HepG2 (cell line): ENCODE data around the gene CEP44. TPM values are rescaled to one million over a fixed set of nuclear protein-coding genes. Genes with fewer than 3 reads are reported as not detected.
"Not testable (repeated sequence)": the region's sequence is repeated elsewhere in the genome, so short reads cannot be mapped to it uniquely, and the experiment has no call there.

Experiments
- ATAC-seq: fragments of 200-7000 bp; cut with Tn5 transposase; 3 replicates; pipeline ENCODE4 v1.9.1; 2020; ENCODE audit warnings: mild to moderate bottlenecking, moderate library complexity
- BruUV-seq: library from RNA; stranded (reverse); fragments of 400-500 nt; replicated peaks from 2 replicates; lab custom pipeline; 2021; lab: Mats Ljungman, UMichigan
- CTCF ChIA-PET: fragments of 300-600 bp; formaldehyde crosslinking; extraction: SDS; loops from one replicate; lab custom pipeline; 2021; ENCODE audit warnings: low total read pairs, inconsistent platforms, low intra/inter-chr PET ratio; lab: Yijun Ruan, JAX
- POLR2A ChIA-PET: fragments of 350-600 bp; sonication (Branson Sonifier 250); formaldehyde crosslinking; loops from one replicate; lab custom pipeline; 2020; ENCODE audit warnings: antibody characterized with exemption, inconsistent platforms; lab: Yijun Ruan, JAX
- DNase-seq: peaks from one replicate; pipeline ENCODE4 v3.0.0-alpha.2; 2015; ENCODE audit warnings: low spot score
- FAIRE-seq: peaks from 3 replicates; lab custom pipeline; 2011; peaks lifted over from hg19 to GRCh38; lab: Jason Lieb, UNC
- H2AFZ ChIP-seq: one replicate; pipeline ENCODE4 v1.6.1; 2011; ENCODE audit warnings: low read length, inconsistent platforms
- H3K27ac ChIP-seq: fragments of 300-600 bp; 3 replicates; pipeline ENCODE4 v1.8.0; 2011; ENCODE audit warnings: mixed run types, mild to moderate bottlenecking, mixed read lengths, low read length, inconsistent platforms; ENCODE audit not compliant: insufficient read depth; ENCODE audit errors: extremely low read length
- H3K27me3 ChIP-seq, 2 experiments: fragments of 200-600 bp in 1 of 2; 2 replicates in 1 of 2; 3 replicates in 1 of 2; pipeline versions ENCODE4 v1.6.0 to v1.8.0; 2011; ENCODE audit warnings: low read length in 2 of 2, mild to moderate bottlenecking in 2 of 2, moderate library complexity in 2 of 2, inconsistent platforms in 1 of 2; ENCODE audit not compliant: insufficient read depth in 2 of 2, control insufficient read depth in 1 of 2
- H3K36me3 ChIP-seq, 2 experiments: fragments of 200-600 bp in 1 of 2; replicated peaks in 1 of 2; 2 replicates in 1 of 2; 3 replicates in 1 of 2; pipeline versions ENCODE4 v1.5.1 to v1.8.0; 2011; ENCODE audit warnings: low read length in 2 of 2, inconsistent platforms in 1 of 2; ENCODE audit not compliant: insufficient read depth in 2 of 2, control insufficient read depth in 1 of 2
- H3K4me1 ChIP-seq: 2 replicates; pipeline ENCODE4 v1.5.1; 2012; ENCODE audit warnings: low read length, inconsistent platforms; ENCODE audit not compliant: insufficient read depth
- H3K4me2 ChIP-seq: 2 replicates; pipeline ENCODE4 v1.6.0; 2011; ENCODE audit warnings: low read depth, low read length, inconsistent platforms
- H3K4me3 ChIP-seq, 3 experiments: fragments of 200-600 bp in 1 of 3; sonication (generic), shearing (Covaris generic) in 1 of 3; replicated peaks in 1 of 3; 2 replicates each; pipeline ENCODE4 v1.5.1; 2011 to 2016; ENCODE audit warnings: low read length in 3 of 3, inconsistent platforms in 2 of 3, low read depth in 2 of 3, mild to moderate bottlenecking in 2 of 3, control low read depth in 1 of 3, mixed read lengths in 1 of 3; ENCODE audit not compliant: insufficient read depth in 1 of 3
- H3K79me2 ChIP-seq: one replicate; pipeline ENCODE4 v1.6.1; 2011; ENCODE audit warnings: low read length, inconsistent platforms; ENCODE audit not compliant: insufficient read depth
- H3K9ac ChIP-seq: 2 replicates; pipeline ENCODE4 v1.6.0; 2011; ENCODE audit warnings: mild to moderate bottlenecking, low read depth, low read length, inconsistent platforms; ENCODE audit not compliant: insufficient read depth
- H3K9me3 ChIP-seq: 2 replicates; pipeline ENCODE4 v1.5.1; 2012; ENCODE audit warnings: mild to moderate bottlenecking, low read length
- H4K20me1 ChIP-seq: 2 replicates; pipeline ENCODE4 v1.6.0; 2011; ENCODE audit warnings: inconsistent platforms, mild to moderate bottlenecking, low read length, moderate library complexity; ENCODE audit not compliant: insufficient read depth
- CHD4 ChIP-seq: fragments of 200-600 bp; sonication (generic); IDR thresholded peaks from 2 replicates; pipeline ENCODE4 v1.7.0; 2017; ENCODE audit warnings: mild to moderate bottlenecking, low read length, borderline replicate concordance
- CREM ChIP-seq, 2 experiments: sonication (generic) in 1 of 2; formaldehyde crosslinking in 1 of 2; IDR thresholded peaks; 2 replicates each; pipeline versions ENCODE4 v1.4.0 to v1.6.1; 2016 to 2020; ENCODE audit warnings: antibody characterized with exemption in 1 of 2, mild to moderate bottlenecking in 1 of 2, missing genetic modification reagents in 1 of 2
- KDM6A ChIP-seq: IDR thresholded peaks from 2 replicates; pipeline ENCODE4 v1.6.1; 2016; ENCODE audit warnings: low read depth
- ZFP41 ChIP-seq: sonication (generic); formaldehyde crosslinking; IDR thresholded peaks from 2 replicates; pipeline ENCODE4 v1.4.0; 2020; ENCODE audit warnings: mild to moderate bottlenecking, missing genetic modification reagents, borderline replicate concordance
- WGBS: methylation state at CpG from one replicate; pipeline ENCODE4 v1.1.6; 2017; ENCODE audit warnings: low lambda C conversion rate; 5-methylcytosine and 5-hydroxymethylcytosine counted together
- in situ Hi-C: cut with HindIII; loops from 2 replicates; pipeline ENCODE4 v1.10.0; 2017; ENCODE audit warnings: low pct_unique_long_range_greater_than_20kb; ENCODE audit not compliant: extremely low pct_ligation_motif_present
- intact Hi-C: fragments of 100-400 bp; cut with micrococcal nuclease; formaldehyde crosslinking; loops from one replicate; pipeline ENCODE4 v1.10.0; 2022; ENCODE audit not compliant: unreplicated experiment
- polyA plus RNA-seq, 8 experiments: library from polyadenylated mRNA; depleted of rRNA in 3 of 8; stranded (reverse) in 7 of 8; unstranded in 1 of 8; fragments of >200 nt; fragmentation: Illumina TruSeq in 4 of 8; extraction: Trizol in 4 of 8; gene quantifications; 2 replicates each; pipeline versions ENCODE4 v1.2.1 to v1.2.3, GENCODE V29; 2011 to 2016; ENCODE audit warnings: low read depth in 4 of 8, missing spikeins in 1 of 8, mixed read lengths in 1 of 8; ENCODE audit not compliant: insufficient read depth in 1 of 8
- total RNA-seq, 5 experiments: library from RNA; depleted of rRNA; stranded (reverse); fragments of >200 nt; fragmentation: Illumina TruSeq; extraction: Trizol; gene quantifications; 2 replicates each; pipeline ENCODE4 v1.2.3, GENCODE V29; 2016; ENCODE audit warnings: low read depth in 1 of 5

The CEP44 gene
- total and polyA plus RNA-seq, 2 of the 13 experiments (the other 11 are each of a cell fraction or from before 2014, with no cell fraction given) = 5.5 to 11.9 TPM

DNA sequence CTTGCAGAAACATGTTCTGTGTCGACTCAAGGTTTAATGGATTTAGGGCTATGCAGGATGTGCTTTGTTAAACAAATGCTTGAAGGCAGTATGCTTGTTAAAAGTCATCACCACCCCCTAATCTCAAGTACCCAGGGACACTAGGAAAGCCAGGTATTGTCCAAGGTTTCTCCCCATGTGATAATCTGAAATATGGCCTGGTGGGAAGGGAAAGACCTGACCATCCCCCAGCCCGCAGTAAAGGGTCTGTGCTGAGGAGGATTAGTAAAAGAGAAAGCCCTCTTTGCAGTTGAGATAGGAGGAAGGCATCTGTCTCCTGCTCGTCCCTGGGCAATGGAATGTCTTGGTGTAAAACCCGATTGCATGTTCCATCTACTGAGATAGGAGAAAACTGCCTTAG is 96.5 kb downstream of the CEP44 start:
- H3K36me3 ChIP-seq, H3K27me3 ChIP-seq, CTCF ChIA-PET, H3K27ac ChIP-seq, POLR2A ChIA-PET, H3K4me2 ChIP-seq, DNase-seq, H3K79me2 ChIP-seq, BruUV-seq, ATAC-seq, H3K9me3 ChIP-seq, H2AFZ ChIP-seq, H3K9ac ChIP-seq, H3K4me1 ChIP-seq, H4K20me1 ChIP-seq, H3K4me3 ChIP-seq, in situ Hi-C loops, FAIRE-seq: not testable (repeated sequence)
- WGBS = 0% methylated on average over 4 of the region's 4 CpGs
- intact Hi-C loops = loop anchor here (10.0 kb wide), 1 partner anchor 1585 kb away; no protein-coding TSS in a partner anchor

GRCh38 chr4:174380699-174381439 is 97.2 kb downstream of the CEP44 start:
- Histone ChIP-seq H3K9me3 (no peaks in the 10 kb centered on the region), H3K36me3 (no peaks in the 10 kb centered on the region), H4K20me1 (no peaks in the 10 kb centered on the region), H3K4me2 (no peak overlapping the region), H3K79me2 (no peaks in the 10 kb centered on the region), H3K4me3 (no peak overlapping the region), H2AFZ (no peak overlapping the region), H3K9ac (no peak overlapping the region), H3K27me3 (no peaks in the 10 kb centered on the region), H3K4me1 (no peaks in the 10 kb centered on the region; the same call in 1 of the 2 replicates), H3K27ac (no peak overlapping the region)
- intact Hi-C loops (loop anchor here (10.0 kb wide), 1 partner anchor 1584 kb away; no protein-coding TSS in a partner anchor), in situ Hi-C loops (no loop called here)
- DNase-seq (no peak), FAIRE-seq (no peak), ATAC-seq (no peak)
- BruUV-seq = no TSS peak
- 27% methylated on average over 9 of the region's 9 CpGs for WGBS
- ChIA-PET POLR2A (no interaction called here), CTCF (no interaction called here)
- TF ChIP-seq CREM (IDR thresholded peaks at IDR 0.05) = no peak
- TF ChIP-seq CREM (CRISPR knock-in tag; IDR thresholded peaks at IDR 0.05) = no peak
- TF ChIP-seq CHD4 = no peak
- TF ChIP-seq KDM6A = no peak
- TF ChIP-seq ZFP41 (CRISPR knock-in tag) = no peak
